ENCODE results near the gene PRLHR.

Gene PRLHR

DNA sequence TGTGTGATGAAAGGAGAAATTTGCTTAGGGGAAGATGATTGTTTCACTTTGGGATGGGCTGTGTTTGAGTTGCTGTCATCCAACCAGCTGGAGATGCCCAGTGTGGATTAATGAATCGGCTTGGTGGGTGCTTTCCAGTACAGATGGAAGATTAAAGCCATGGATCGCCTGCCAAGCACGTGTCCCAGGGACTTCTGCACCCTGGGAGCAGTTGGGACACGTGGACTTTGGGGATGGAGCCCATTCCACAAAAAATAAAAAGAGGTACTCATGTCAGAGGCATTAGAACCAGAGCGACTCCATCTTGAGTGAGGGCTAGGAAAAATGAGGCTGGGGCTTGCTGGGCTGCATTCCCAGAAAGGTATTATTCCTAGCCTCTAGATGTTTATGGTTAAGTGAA lies 29.3 kb upstream of the PRLHR start:
- TF ChIP-seq ZBTB7A (IDR thresholded peaks at IDR 0.05; ENCODE audit: low read depth): no peak
- TF ChIP-seq RAD21 (IDR thresholded peaks at IDR 0.05; ENCODE audit: low read depth): no peak
- no peak for TF ChIP-seq TAF1 (IDR thresholded peaks at IDR 0.05; ENCODE audit: low read depth)
- TF ChIP-seq TCF12 (IDR thresholded peaks at IDR 0.05; ENCODE audit: low read depth): no peak
- TF ChIP-seq, protein P1, sequence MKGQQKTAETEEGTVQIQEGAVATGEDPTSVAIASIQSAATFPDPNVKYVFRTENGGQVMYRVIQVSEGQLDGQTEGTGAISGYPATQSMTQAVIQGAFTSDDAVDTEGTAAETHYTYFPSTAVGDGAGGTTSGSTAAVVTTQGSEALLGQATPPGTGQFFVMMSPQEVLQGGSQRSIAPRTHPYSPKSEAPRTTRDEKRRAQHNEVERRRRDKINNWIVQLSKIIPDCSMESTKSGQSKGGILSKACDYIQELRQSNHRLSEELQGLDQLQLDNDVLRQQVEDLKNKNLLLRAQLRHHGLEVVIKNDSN (IDR thresholded peaks at IDR 0.05): no peak
- TF ChIP-seq, protein P2, sequence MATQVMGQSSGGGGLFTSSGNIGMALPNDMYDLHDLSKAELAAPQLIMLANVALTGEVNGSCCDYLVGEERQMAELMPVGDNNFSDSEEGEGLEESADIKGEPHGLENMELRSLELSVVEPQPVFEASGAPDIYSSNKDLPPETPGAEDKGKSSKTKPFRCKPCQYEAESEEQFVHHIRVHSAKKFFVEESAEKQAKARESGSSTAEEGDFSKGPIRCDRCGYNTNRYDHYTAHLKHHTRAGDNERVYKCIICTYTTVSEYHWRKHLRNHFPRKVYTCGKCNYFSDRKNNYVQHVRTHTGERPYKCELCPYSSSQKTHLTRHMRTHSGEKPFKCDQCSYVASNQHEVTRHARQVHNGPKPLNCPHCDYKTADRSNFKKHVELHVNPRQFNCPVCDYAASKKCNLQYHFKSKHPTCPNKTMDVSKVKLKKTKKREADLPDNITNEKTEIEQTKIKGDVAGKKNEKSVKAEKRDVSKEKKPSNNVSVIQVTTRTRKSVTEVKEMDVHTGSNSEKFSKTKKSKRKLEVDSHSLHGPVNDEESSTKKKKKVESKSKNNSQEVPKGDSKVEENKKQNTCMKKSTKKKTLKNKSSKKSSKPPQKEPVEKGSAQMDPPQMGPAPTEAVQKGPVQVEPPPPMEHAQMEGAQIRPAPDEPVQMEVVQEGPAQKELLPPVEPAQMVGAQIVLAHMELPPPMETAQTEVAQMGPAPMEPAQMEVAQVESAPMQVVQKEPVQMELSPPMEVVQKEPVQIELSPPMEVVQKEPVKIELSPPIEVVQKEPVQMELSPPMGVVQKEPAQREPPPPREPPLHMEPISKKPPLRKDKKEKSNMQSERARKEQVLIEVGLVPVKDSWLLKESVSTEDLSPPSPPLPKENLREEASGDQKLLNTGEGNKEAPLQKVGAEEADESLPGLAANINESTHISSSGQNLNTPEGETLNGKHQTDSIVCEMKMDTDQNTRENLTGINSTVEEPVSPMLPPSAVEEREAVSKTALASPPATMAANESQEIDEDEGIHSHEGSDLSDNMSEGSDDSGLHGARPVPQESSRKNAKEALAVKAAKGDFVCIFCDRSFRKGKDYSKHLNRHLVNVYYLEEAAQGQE (IDR thresholded peaks at IDR 0.05; ENCODE audit: low read depth): no peak
- no peak for TF ChIP-seq EGR1 (IDR thresholded peaks at IDR 0.05)
- no peak for TF ChIP-seq FOXM1 (IDR thresholded peaks at IDR 0.05; ENCODE audit: borderline replicate concordance, low read depth)
- no peak for TF ChIP-seq CREB1 (IDR thresholded peaks at IDR 0.05; ENCODE audit: low read depth)
- TF ChIP-seq, protein P3, sequence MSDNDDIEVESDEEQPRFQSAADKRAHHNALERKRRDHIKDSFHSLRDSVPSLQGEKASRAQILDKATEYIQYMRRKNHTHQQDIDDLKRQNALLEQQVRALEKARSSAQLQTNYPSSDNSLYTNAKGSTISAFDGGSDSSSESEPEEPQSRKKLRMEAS (IDR thresholded peaks at IDR 0.05): no peak
- TF ChIP-seq TEAD4 (IDR thresholded peaks at IDR 0.05): no peak
- TF ChIP-seq NFIC (IDR thresholded peaks at IDR 0.05): no peak
- TF ChIP-seq EP300 (IDR thresholded peaks at IDR 0.05; ENCODE audit: borderline replicate concordance): no peak

DNA sequence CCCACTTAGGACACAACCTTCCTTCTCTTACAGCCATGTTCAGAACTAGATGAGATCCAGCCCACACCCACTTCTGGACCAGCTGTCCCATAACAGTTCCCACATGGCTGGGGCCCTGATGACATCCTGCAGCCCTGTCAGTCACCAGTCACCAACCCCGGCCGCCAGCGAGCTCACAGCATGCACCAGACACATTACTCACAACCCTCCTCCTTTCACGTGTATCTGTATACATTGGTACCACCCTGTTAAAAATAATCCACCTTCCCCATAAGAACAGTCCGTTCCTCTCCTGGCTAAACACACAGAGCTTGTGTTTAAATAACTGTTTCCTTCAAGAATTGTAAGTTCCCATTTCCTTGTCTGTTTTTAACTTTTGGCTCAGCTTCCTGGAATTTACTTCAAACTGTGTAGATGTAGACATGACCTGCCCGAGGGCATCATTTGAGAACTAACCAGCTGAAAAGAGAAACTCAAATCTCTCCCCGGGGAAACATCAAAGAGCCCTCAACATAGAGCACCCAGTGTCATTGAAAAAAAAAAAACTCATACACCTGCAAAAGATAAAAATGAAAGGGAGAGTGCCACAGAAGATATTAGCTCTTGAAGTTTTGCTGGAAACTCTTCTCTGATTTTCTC lies 26.0 kb upstream of the PRLHR start:
- TF ChIP-seq ZBTB7A (IDR thresholded peaks at IDR 0.05; ENCODE audit: low read depth): no peak
- TF ChIP-seq, protein P2 (IDR thresholded peaks at IDR 0.05; ENCODE audit: low read depth): no peak
- TF ChIP-seq EP300 (IDR thresholded peaks at IDR 0.05; ENCODE audit: borderline replicate concordance): no peak
- TF ChIP-seq, protein P3 (IDR thresholded peaks at IDR 0.05): no peak
- no peak for TF ChIP-seq RAD21 (IDR thresholded peaks at IDR 0.05; ENCODE audit: low read depth)
- TF ChIP-seq NFIC (IDR thresholded peaks at IDR 0.05): no peak
- no peak for TF ChIP-seq TCF12 (IDR thresholded peaks at IDR 0.05; ENCODE audit: low read depth)
- no peak for TF ChIP-seq EGR1 (IDR thresholded peaks at IDR 0.05)
- no peak for TF ChIP-seq FOXM1 (IDR thresholded peaks at IDR 0.05; ENCODE audit: borderline replicate concordance, low read depth)

DNA sequence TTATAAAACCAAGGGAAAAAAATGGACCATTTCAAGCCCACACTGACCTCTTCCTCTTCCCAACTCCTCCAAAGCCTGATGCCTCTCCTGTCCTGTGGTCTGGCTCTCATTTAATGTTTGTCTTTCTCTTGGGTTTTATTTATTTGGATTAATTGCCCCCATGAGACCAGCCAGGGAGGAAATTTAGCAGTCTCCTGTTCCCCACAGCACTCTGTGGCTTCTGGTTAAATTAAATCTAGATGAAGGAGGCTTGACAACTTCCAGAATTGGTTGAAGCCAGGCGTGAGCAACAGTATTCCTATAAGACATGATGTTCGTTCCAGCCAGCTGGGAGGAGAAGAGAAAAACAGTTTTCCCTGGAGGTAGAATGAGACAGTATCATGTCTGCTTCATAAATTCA lies 15.1 kb upstream of the PRLHR start:
- TF ChIP-seq, protein P1 (IDR thresholded peaks at IDR 0.05): no peak

DNA sequence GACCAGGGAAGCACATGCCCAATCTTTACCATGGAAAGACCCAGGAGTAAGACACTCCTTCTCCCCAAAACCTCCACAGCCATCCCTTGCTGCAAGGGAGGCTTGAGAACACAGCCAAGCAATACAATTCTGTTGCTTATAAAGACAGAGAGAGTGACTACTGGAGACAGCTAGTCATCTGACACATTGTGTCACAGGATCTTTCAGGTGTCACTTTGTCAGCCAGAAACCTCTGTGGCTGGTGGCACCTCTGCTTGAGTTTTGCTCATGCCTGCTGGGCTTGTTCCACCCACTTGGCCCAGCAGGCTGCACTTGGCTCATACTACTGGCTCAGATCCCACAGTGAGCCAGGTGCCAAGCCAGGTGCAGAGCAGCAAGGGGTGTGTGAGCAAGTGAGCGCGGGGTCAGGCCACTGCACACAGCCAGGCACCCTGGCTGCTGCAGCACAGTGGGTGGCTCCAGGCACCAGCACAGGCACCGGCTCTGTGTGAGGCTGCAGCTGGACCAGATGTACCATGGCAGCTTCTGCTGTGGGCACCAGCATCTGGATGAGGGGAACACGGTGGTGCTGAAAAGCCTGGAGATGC lies 12.4 kb upstream of the PRLHR start:
- TF ChIP-seq EP300 (IDR thresholded peaks at IDR 0.05; ENCODE audit: borderline replicate concordance) (0 out of 2 replicates have a peak, but pooled peaks have one; percentile 53), TEAD4 (IDR thresholded peaks at IDR 0.05) (no peak), NFIC (IDR thresholded peaks at IDR 0.05) (peak; percentile 85), FOXM1 (IDR thresholded peaks at IDR 0.05; ENCODE audit: borderline replicate concordance, low read depth) (no peak), RAD21 (IDR thresholded peaks at IDR 0.05; ENCODE audit: low read depth) (no peak), TCF12 (IDR thresholded peaks at IDR 0.05; ENCODE audit: low read depth) (peak; percentile 88), CEBPB (IDR thresholded peaks at IDR 0.05) (no peak), YY1 (IDR thresholded peaks at IDR 0.05; ENCODE audit: low read depth) (no peak), ZBTB7A (IDR thresholded peaks at IDR 0.05; ENCODE audit: low read depth) (no peak), EGR1 (IDR thresholded peaks at IDR 0.05) (no peak), CREB1 (IDR thresholded peaks at IDR 0.05; ENCODE audit: low read depth) (no peak), TAF1 (IDR thresholded peaks at IDR 0.05; ENCODE audit: low read depth) (no peak)
- TF ChIP-seq, protein P3 (IDR thresholded peaks at IDR 0.05): 0 out of 2 replicates have a peak, but pooled peaks have one; percentile 19
- TF ChIP-seq, protein P2 (IDR thresholded peaks at IDR 0.05; ENCODE audit: low read depth): no peak
- TF ChIP-seq, protein P1 (IDR thresholded peaks at IDR 0.05): no peak

All from Ishikawa (cell line).